ENCODE results near the gene SH3BGRL.

GRCh38 chrX:81202943-81203342 lies 1.0 kb downstream of the SH3BGRL start:
- TF ChIP-seq CTCF (IDR thresholded peaks at IDR 0.05) (no peak), POLR2A (IDR thresholded peaks at IDR 0.05) (no peak)
